Stimulated activated CD8-positive, alpha-beta memory T cell treated with anti-CD3 and anti-CD28 coated beads, Interleukin-4, amount 100 ng/mL, for 1 hour (primary cell): ENCODE measurements around the gene FNIP1.
"Not testable (repeated sequence)": the region's sequence is repeated elsewhere in the genome, so short reads cannot be mapped to it uniquely, and the experiment has no call there.

ENCODE experiments used
- DNase-seq, 2 donors: peaks; one replicate each; pipeline ENCODE4 v3.0.0-alpha.2; 2020; ENCODE audit warnings: low read depth in 2 of 2, low spot score in 1 of 2

Gene FNIP1

DNA sequence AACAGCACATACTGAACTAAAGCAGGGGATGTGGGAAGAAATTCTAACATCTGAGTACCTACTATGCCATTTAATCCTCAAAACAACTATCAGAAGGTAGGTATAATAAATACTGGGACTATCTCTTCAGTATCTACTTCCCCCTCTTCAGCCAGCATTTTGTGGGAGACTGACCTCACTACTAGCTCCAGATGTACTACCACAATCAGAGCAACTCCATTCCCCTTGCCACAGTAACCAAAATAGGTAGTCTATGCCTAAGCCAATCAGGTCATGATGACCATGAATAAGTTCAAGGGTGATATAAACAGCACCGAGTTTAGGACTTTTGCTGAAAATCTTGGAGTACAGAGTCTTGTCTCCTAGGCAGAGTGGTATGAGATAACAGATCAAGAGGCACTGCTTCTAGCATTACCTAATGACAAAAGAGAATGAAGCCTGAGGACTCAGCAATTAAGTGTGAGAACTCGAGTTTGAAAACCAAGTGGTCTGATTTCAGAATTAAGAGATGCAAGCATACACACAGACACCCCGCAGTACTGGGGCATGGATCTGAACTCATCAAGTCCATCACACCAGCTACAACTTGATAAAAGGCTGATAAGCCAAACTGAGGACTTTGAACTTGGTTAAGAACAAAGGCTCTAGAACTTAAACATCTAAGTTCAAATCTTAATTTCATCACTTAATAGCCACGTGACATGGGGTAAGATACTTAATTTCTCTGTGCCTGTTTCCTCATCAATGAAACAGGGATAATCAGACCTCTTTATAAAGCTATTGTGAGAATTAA lies 9.7 kb downstream of the FNIP1 start:
- no peak for DNase-seq

DNA sequence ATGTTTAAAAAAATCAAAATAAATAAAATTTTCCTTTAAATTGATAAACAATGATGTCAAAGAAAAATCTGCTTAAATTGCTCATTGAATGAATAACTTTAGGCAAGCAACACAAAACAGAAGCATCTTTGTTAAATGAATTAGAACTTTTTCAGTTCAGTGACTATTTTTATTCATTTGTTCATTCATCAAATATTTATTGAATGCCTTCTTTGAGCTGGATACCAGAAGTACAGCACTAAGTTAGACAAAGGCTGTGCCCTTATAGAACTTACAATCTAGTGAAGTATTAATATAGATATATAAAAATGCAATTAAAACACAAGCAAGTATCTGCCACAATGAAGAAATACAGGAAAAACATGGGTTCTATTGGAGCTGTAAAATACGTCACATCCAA lies 10.8 kb downstream of the FNIP1 start:
- DNase-seq = no peak

DNA sequence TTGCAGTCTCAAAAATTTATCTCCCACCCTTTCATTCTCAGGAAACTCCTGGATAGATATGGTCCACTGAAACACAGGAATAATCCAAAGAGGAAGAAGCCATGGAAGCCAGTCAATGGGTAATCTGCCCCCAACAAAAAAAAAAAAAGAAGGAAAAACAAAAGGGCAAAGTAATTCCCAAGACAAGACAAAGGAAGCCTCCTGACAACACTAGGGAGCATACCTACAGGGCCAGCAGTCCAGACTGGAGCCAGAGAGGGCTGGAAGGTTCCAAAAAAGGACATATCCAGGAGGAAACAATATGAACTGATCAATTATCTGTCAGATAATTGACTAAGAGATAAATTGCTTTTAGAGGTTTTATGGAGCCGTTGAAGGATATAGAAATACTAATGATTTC lies 12.9 kb downstream of the FNIP1 start:
- DNase-seq = no peak

DNA sequence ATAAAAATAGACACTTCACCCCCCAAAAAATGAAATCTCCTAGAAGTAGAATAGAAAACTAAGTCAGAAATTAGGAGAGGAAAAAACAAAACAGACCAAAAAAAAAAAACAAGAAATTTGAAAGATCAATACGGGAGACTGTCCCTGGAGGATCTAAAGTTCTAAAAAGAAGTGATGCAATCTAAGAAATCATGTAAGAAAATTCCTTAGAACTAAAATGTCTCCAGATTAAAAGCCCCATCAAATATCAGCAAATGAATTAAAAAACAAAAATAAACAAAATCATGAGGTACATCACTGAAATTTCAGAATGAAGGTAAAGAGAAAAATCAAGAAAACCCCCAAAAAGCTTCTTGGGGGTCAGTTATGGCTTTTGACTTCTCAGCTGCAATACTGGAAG lies 13.5 kb downstream of the FNIP1 start:
- DNase-seq = no peak

DNA sequence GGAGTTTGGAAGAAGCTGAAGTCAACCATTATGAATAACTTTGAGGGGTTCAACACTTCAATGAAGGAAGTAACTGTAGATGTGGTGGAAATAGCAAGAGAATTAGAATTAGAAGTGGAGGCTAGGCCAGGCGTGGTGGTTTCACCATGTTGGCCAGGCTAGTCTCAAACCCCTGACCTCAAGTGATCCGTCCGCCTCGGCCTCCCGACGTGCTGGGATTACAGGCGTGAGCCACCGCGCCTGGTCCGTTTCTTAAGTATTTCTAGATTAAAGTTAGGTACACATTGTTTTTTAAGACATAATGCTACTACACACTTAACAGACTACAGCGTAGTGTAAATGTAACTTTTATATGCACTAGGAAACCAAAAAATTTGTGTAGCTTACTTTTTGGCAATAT lies 14.1 kb downstream of the FNIP1 start:
- DNase-seq = no peak

DNA sequence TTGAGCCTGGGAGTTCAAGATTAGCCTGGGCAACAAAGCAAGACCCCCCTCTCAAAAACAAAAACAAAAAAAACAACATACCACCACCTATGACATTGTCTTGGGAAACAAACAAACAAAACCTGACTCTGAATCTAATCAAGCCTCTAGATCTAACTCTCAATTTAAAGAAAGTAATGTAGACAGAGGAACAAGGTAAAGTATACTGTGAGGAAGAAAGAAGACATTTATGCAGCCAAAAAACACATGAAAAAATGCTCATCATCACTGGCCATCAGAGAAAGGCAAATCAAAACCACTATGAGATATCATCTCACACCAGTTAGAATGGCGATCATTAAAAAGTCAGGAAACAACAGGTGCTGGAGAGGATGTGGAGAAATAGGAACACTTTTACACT lies 18.7 kb downstream of the FNIP1 start:
- not testable (repeated sequence) for DNase-seq

DNA sequence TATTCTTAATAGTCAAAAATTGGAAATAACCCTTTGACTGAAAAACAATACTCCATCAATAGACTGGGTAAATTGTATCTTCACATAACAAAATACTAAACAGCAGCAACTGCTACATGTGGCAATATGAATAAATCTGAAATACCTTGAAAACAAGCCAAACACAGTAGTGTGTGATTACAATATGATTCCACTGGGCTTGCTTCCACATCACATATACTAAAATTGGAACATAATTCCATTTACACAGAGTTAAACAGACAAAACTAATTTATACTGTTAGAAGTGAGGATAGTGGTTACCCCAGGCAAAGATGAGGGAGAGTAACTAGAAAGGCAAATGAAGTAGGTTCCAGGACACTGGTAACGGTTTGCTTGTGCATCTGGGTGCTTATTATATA lies 20.4 kb downstream of the FNIP1 start:
- DNase-seq = no peak

DNA sequence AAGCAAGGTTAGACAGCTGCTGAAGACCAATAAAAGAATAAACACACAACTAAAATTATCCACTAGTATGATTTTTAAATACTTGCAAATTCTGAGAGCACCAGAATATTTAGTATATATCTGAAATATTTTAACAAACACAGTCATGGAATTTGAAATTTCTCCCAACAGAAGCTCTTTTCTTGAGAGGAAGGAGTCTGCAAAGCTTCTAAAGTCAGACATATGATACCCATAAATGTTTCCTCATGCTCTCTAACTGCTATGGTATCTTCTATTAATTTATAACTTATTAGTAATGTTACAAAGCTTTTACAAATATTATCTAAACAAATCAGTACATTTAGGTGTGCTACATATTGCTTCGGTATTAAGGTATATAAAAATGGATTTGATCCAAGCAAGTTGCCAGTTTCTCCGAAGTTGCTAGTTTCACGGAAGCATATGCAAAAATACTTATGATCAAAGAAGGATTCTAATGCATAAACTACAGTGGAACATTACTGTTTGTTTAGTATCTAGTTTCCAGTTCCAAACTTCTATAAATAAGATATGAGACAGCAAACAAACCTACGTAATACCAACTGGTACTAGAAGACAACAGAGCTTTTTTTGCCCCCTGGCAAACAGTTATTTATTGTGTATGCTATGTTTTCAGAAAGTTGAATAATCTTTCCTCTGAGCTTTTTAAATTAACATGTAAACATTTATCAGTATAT lies 22.0 kb downstream of the FNIP1 start:
- no peak for DNase-seq

DNA sequence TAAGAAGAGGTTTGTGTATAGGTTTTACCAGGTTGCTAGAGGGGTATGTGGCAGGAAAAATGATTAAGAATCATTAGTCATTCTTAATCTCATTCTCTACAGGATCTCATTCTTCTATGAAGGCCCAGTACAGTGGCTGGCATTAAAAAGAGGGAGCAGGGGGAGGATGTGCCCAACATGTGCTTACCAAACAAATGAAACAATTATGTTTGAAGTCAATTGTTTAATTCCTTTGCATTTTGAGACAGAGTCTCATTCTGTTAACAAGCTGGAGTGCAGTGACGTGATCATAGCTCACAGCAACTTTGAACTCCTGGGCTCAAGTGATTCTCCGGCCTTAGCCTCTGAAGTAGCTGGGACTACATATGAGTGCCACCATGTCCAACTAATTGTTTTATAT lies 23.0 kb downstream of the FNIP1 start:
- DNase-seq = no peak

DNA sequence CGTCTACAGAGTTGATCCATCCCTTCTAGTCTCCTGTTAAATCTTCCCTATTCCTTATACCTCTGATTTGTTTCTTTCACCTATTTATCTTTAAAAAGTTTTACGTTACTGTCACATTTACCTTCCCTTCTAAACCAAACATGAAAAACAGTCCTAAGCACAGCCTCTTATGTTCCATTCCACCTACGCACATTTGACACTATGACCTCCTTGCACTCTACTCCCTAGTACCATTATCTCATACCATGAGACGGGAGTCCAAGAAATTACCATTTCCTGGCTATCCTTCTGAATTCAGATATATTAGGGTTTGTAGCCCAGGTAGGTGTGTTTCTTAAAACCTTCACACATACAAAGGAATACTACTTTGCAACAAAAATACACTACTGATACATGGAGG lies 25.1 kb downstream of the FNIP1 start:
- DNase-seq = no peak

DNA sequence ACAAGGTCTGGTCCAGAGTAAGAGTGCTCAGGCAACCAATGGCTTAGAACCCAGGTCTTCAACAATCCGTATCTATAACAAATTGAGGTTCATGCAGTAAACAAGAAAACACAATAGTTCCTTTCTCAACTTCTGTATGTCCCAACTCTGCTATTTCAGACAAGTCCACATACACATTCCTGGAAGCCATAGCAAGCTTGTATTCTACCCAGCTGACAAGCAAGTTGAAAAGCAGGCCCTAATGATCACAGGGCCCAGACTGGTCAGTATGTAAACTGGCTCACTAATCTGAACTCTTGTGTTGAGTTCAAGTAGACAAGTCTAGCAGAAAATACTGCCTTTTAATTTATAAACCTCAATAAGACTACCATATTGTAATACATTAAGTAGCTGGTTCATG lies 26.9 kb downstream of the FNIP1 start:
- no peak for DNase-seq

DNA sequence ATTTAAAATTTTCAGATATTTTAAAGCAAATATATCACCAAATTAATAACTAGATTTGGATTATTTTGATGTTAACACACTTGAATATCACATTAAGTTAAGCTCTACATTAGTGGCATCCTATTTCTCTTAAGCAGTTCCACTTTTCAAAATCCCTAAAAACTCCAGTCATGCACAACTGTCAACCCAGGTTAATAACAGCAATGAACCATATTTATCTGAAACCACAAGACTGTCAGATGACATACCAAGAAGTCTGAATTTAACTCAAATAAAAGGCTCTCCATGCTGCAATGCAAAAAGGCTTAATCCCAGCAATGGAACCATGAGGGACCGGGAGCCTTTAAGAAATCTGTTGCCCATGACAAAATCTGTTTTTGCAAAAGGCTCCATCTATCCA lies 27.5 kb downstream of the FNIP1 start:
- DNase-seq = no peak

DNA sequence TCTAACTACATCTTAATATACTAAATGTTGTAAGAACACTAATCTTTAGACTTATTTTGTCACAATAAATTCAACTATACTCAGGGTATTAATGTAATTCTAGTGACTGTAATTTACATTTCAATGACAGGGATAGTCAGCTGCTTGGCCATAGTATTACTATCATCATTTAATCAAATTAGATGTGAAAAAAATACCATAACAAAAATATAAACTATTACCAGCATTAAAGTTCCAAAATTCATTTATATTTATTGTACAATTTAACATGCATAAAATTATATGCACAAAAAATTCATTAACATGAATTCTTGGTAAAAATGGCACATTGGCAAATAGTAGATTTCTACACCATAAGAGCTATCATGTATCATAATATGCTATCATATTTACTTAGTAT lies 28.9 kb downstream of the FNIP1 start:
- no peak for DNase-seq

DNA sequence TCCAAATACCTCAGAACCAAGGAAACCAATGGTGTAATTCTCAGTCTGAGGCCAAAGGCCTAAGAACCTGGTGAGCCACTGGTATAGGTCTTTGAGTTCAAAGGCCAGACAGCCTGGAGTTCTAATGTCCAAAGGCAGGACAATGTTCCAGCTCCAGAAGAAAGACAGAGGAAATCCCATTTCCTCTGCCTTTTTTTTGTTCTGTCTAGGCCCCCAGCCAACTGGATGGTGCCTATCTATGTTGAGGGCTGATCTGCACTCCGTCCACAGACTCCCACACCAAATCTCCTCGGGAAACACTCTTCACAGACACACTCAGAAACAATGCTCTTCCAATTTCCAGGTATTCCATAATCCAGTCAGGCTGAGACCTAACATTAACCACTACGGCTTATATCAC lies 30.1 kb downstream of the FNIP1 start:
- no peak for DNase-seq

DNA sequence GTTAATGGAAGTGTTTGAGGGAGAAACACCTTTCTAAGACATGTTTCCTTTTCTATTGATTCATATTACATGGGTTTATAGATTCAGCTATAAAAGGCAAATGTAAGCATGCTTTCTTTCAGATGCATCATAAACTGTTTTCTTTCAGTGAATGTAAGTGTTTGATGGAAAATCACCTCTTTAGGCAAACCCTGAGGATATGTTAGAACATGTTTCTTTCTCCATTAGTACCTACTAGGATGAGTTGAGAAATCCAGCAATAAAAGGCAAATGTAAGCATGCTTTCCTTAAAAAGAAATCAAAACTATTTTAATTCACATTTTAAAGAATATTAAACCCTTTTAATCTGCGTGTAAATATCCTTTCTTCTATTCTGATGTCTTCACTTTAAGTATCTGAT lies 31.6 kb downstream of the FNIP1 start:
- DNase-seq = no peak

DNA sequence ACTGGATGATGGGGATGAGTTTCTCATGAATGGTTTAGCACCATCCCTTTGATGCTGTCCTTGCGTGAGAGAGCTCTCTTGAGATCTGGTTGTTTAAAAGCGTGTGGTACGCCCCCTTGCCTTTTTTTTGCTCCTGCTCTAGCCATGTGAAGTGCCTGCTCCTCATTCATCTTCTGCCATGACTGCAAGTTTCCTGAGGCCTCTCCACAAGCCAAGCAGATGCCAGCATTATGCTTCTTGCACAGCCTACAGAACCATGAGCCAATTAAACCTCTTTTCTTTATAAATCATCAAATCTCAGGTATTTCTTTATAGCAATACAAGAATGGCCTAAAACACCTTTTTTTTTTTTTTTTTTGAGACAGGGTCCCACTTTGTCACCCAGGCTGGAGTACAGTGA lies 32.8 kb downstream of the FNIP1 start:
- no peak for DNase-seq

DNA sequence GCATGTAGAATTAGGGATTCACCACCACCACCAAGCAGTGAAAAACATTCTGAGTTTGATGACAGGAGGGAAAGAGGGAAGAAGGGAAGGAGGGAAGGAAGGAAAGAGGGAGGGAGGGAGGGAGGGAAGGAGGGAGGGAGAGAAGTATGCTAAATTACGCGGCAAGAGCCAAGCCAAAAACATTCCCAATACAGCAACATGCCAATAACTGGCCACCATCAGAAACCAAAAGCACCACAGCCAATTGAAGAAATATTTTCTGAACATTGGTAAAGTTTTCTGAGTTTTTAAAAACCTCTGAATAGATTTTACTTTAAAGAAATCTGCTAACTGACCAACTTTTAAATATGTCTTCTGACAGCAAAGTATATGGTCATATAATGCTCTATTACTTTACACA lies 36.0 kb downstream of the FNIP1 start:
- DNase-seq = no peak

DNA sequence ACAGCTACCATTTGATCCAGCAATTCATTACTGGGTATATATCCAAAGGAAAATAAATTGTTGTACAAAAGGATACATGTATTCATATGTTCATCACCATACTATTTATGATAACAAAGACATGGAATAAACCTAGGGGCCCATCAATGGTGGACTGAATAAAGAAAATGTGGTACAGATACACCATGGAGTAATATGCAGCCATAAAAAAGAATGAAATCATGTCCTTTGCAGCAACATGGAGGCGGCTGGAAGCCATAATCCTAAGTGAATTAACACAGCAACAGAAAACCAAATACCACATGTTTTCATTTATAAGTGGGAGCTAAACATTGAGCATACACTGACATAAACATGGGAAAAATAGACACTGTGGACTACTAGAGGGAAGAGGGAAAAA lies 37.1 kb downstream of the FNIP1 start:
- no peak for DNase-seq

DNA sequence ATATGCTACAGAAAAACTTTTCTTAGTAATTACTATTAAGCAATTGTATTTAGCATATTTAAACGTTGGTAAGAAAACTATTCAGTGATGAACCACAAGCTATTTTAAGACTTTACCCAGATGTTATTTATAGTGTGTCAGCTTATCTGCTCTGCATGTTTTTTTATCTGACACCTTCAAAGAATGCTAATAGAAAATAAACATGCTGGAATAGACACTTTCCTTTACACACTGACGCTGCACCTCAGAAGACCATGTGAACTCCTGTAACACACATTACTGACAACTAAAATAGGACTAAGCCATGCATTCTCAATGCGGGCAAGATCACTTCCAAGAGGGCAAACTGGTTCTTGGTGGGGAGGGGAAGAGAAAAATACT lies 38.3 kb downstream of the FNIP1 start:
- no peak for DNase-seq

DNA sequence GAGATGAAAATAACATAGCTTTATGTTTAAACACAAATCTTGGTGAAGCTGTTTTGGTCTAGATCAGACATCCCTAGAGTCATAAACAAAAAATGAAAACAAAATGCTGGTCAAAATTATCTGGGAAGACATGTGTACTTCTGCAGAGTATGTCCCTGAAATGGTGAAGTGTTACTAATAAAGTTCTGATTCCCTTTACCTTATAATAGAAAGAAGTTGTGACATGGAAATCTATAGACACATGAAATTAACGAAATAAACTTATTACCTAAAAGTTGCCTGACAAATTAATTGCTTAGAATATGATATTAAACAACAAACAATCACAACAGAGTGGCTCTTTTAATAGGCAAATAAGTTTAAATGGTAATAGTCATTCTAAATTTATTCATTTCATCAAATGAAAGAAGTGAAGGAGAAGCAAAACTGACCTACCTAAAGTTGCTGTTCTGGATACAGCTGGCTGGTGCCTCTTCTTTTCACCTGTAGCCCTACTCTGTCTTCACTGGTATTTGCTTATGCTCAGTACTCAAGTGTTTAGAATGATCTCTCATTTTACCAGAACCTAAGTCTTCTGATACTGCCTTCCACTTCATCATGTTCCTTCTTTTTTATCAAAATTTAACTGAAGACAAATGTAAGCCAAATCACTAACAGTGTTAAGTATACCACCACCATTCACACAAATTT lies 38.8 kb downstream of the FNIP1 start:
- no peak for DNase-seq

DNA sequence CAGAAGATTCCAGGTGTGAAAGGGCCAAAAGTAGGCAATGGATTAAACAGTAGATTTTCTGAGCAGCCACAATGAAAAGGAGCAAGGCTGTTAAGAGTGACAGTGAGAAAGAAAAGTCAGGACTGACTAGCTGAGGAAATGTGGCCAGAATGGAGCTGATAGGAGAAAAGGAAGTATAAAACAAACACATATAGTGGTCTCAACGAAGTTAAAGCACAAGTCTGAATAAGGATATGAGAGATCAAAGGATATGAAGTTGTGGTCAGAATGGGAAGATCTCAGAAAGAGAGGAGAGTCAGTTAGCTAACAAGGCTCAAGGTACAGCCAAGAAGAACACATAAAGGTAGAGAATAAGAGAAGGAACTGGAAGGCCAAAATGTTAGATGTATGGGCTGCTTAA lies 39.9 kb downstream of the FNIP1 start:
- DNase-seq = no peak

DNA sequence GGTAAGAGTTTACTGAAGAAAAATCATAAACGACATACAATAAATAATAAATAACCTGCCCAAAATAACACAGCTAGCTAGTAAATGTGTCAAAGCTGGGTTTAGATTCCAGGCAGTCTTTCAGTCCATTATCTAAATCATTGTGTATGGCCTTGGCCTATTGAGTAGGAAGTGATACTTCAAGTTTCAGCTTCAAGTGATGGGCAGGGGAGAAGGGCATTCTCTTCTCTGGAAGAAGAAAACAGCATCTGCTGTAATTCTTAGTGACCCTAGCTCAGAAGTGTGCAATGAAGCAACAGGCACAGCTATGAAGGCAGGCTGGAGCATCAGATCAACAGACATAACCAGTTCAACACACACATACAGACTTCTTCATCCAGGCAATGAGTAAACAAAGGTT lies 42.5 kb downstream of the FNIP1 start:
- DNase-seq = no peak
